Upper lobe of right lung (tissue), 1 donor: Measurements from ENCODE around the gene LMOD2. TPM values are rescaled to one million over a fixed set of nuclear protein-coding genes. Genes with fewer than 3 reads are reported as not detected.

Source experiments
- ATAC-seq: fragments of 200-7000 bp; cut with Tn5 transposase; one replicate; pipeline ENCODE4 v1.9.1; 2020; ENCODE audit warnings: mild to moderate bottlenecking, moderate library complexity
- DNase-seq: peaks from one replicate; pipeline ENCODE4 v3.0.0-alpha.2; 2020
- H3K27ac ChIP-seq: fragments of 200-600 bp; one replicate; pipeline ENCODE4 v1.8.0; 2022
- H3K27me3 ChIP-seq: fragments of 200-600 bp; one replicate; pipeline ENCODE4 v1.8.0; 2022; ENCODE audit warnings: mild to moderate bottlenecking
- H3K36me3 ChIP-seq: fragments of 200-600 bp; one replicate; pipeline ENCODE4 v1.8.0; 2022
- H3K4me1 ChIP-seq: fragments of 200-600 bp; one replicate; pipeline ENCODE4 v1.8.0; 2022
- H3K4me3 ChIP-seq: fragments of 200-600 bp; one replicate; pipeline ENCODE4 v1.8.0; 2022; ENCODE audit warnings: mild to moderate bottlenecking
- H3K9me3 ChIP-seq: fragments of 200-600 bp; one replicate; pipeline ENCODE4 v1.8.0; 2022
- CTCF ChIP-seq: fragments of 200-600 bp; IDR thresholded peaks from one replicate; pipeline ENCODE4 v1.8.0; 2022; ENCODE audit warnings: antibody characterized with exemption
- intact Hi-C: fragments of 100-400 bp; cut with DNase I; formaldehyde crosslinking; loops from one replicate; pipeline ENCODE4 v1.11.0; 2022
- long read RNA-seq: library from polyadenylated mRNA; unstranded; transcript quantifications from one replicate; pipeline ENCODE4 v2.0.0, GENCODE V29; 2021
- total RNA-seq: library from RNA; stranded (reverse); fragmentation: NEBNext Ultra II Directional; extraction: Animal tissue kit (Norgen Biotek cat#: 25700); gene quantifications from one replicate; pipeline ENCODE4 v1.2.1, GENCODE V29; 2021
- donor health status: DM: no; HTN: yes; CAD: no; lungs with severe emphysema.

LMOD2 gene
- 0.17 TPM for total RNA-seq
- long read RNA-seq, result 0 reads

- intact Hi-C loops, result no loop called here
- Histone ChIP-seq H3K27me3 (no peaks in the 10 kb centered on the region), H3K9me3 (no peaks in the 10 kb centered on the region), H3K4me3 (no peak within 1 kb of the TSS), H3K27ac (no peak within 1 kb of the TSS), H3K36me3 (no peaks in the 10 kb centered on the region), H3K4me1 (no peaks in the 10 kb centered on the region)
- DNase-seq (no peak), ATAC-seq (no peak)
- no peak for TF ChIP-seq CTCF
Observed at GRCh38 chr7:123655614-123656013, at the start of gene LMOD2. Gene LMOD2, plus strand, starts transcription at chr7:123655866. Its CDS starts 98 bp downstream, at chr7:123655964.

- intact Hi-C loops, result no loop called here
- ATAC-seq, result no peak
- Histone ChIP-seq H3K27ac (no peak overlapping the region), H3K36me3 (no peaks in the 10 kb centered on the region), H3K4me3 (no peak overlapping the region), H3K9me3 (no peaks in the 10 kb centered on the region), H3K27me3 (no peaks in the 10 kb centered on the region), H3K4me1 (no peaks in the 10 kb centered on the region)
- DNase-seq, result no peak
- TF ChIP-seq CTCF, result no peak
Observed at GRCh38 chr7:123607423-123607975, 48.2 kb upstream of the LMOD2 start.

GRCh38 chr7:123608991-123609882 lies 46.4 kb upstream of the LMOD2 start:
- ATAC-seq (no peak), DNase-seq (no peak)
- Histone ChIP-seq H3K27ac (no peak overlapping the region), H3K4me1 (no peaks in the 10 kb centered on the region), H3K36me3 (no peaks in the 10 kb centered on the region), H3K9me3 (no peaks in the 10 kb centered on the region), H3K27me3 (no peaks in the 10 kb centered on the region), H3K4me3 (no peak overlapping the region)
- TF ChIP-seq CTCF, result no peak
- intact Hi-C loops, result no loop called here

GRCh38 chr7:123609883-123610239 lies 45.8 kb upstream of the LMOD2 start:
- Histone ChIP-seq H3K27me3 (no peaks in the 10 kb centered on the region), H3K36me3 (no peaks in the 10 kb centered on the region), H3K9me3 (no peaks in the 10 kb centered on the region), H3K27ac (no peak overlapping the region), H3K4me1 (no peaks in the 10 kb centered on the region), H3K4me3 (no peak overlapping the region)
- DNase-seq (no peak), ATAC-seq (no peak)
- intact Hi-C loops, result no loop called here
- TF ChIP-seq CTCF, result no peak

- no peak for ATAC-seq
- H3K27me3 ChIP-seq, result no peaks in the 10 kb centered on the region
- no peak for DNase-seq
- no peak overlapping the region for H3K4me3 ChIP-seq
- no peak for TF ChIP-seq CTCF
- no peaks in the 10 kb centered on the region for H3K4me1 ChIP-seq
- no peaks in the 10 kb centered on the region for H3K9me3 ChIP-seq
- no peak overlapping the region for H3K27ac ChIP-seq
- no peaks in the 10 kb centered on the region for H3K36me3 ChIP-seq
- intact Hi-C loops, result no loop called here
Observed at GRCh38 chr7:123612024-123612423, 43.6 kb upstream of the LMOD2 start.
